Thyroid gland (tissue), 4 donors: ENCODE results near the gene ALG12.

Experiments used
- POLR2A ChIP-seq, 2 donors: fragments of 450-650 bp; IDR thresholded peaks; one replicate each; pipeline ENCODE4 v1.6.1; 2017; ENCODE audit warnings: antibody characterized with exemption in 2 of 2, mild to moderate bottlenecking in 2 of 2, moderate library complexity in 1 of 2
- TF ChIP-seq, protein P1 (sequence below), 6 experiments: fragments of 200-600 bp in 3 of 6; fragments of 450-650 bp in 3 of 6; sonication (generic) in 3 of 6; IDR thresholded peaks; one replicate each; pipeline ENCODE4 v1.5.1; 2016 to 2019; ENCODE audit warnings: antibody characterized with exemption in 6 of 6, mild to moderate bottlenecking in 2 of 6, inconsistent platforms in 1 of 6, moderate library complexity in 1 of 6

DNA sequence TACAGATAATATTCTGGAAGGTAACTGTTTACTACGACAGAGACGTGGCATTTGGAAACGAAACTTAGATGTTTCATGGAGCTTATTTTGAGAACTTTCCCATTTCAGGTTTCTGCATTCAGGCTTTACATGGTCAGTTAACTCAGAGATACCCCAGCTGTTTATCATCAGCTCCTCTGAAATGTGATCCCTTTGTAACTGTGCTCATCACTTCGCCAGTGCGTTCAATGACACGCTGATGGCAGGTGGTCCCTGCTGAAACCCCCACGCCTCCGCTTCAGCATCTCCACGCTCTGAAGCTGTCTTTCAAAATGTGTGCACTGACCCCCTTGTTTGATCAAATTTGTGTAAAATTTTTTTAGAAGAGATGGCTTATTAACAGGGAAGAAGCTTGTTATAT lies 30.5 kb downstream of the ALG12 start:
- TF ChIP-seq, protein P1, sequence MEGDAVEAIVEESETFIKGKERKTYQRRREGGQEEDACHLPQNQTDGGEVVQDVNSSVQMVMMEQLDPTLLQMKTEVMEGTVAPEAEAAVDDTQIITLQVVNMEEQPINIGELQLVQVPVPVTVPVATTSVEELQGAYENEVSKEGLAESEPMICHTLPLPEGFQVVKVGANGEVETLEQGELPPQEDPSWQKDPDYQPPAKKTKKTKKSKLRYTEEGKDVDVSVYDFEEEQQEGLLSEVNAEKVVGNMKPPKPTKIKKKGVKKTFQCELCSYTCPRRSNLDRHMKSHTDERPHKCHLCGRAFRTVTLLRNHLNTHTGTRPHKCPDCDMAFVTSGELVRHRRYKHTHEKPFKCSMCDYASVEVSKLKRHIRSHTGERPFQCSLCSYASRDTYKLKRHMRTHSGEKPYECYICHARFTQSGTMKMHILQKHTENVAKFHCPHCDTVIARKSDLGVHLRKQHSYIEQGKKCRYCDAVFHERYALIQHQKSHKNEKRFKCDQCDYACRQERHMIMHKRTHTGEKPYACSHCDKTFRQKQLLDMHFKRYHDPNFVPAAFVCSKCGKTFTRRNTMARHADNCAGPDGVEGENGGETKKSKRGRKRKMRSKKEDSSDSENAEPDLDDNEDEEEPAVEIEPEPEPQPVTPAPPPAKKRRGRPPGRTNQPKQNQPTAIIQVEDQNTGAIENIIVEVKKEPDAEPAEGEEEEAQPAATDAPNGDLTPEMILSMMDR (IDR thresholded peaks at IDR 0.05): no peak
- no peak for TF ChIP-seq POLR2A (IDR thresholded peaks at IDR 0.05)
